ENCODE results near the gene NIN. TPM values are rescaled to one million over a fixed set of nuclear protein-coding genes. Genes with fewer than 3 reads are reported as not detected.

The NIN gene
- total RNA-seq, 4 donors from 2014 or later: 22.7 to 48.2 (median 36.8) TPM

GRCh38 chr14:50736932-50737419, 94.0 kb downstream of the NIN start:
- no peaks in the 10 kb centered on the region for H3K27me3 ChIP-seq
- TF ChIP-seq EP300 (IDR thresholded peaks at IDR 0.05) (no peak), POLR2AphosphoS5 (IDR thresholded peaks at IDR 0.05) (no peak), POLR2A (IDR thresholded peaks at IDR 0.05) (no peak), CTCF (IDR thresholded peaks at IDR 0.05) (no peak)
- peaks cover 27% of the 10 kb centered on the region for H3K36me3 ChIP-seq
- 52% methylated on average over 6 of the region's 6 CpGs for WGBS
- H3K4me3 ChIP-seq: no peak overlapping the region
- DNase-seq (ENCODE audit: low spot score in 2 of 2): no peak
- no peaks in the 10 kb centered on the region for H3K9me3 ChIP-seq
- H3K4me1 ChIP-seq: peaks cover 19% of the 10 kb centered on the region
- H3K27ac ChIP-seq: peak overlapping the region; percentile 40

- peak overlapping the region; percentile 36 for H3K27ac ChIP-seq
- no peak for DNase-seq (ENCODE audit: low spot score in 2 of 2)
- no peak overlapping the region for H3K4me3 ChIP-seq
- H3K9me3 ChIP-seq: no peaks in the 10 kb centered on the region
- 65% methylated on average over 4 of the region's 4 CpGs for WGBS
- H3K27me3 ChIP-seq: no peaks in the 10 kb centered on the region
- H3K36me3 ChIP-seq: peaks cover 39% of the 10 kb centered on the region
- H3K4me1 ChIP-seq: peaks cover 7% of the 10 kb centered on the region
- TF ChIP-seq POLR2A (IDR thresholded peaks at IDR 0.05): no peak
- no peak for TF ChIP-seq EP300 (IDR thresholded peaks at IDR 0.05)
- TF ChIP-seq CTCF (IDR thresholded peaks at IDR 0.05): no peak
- TF ChIP-seq POLR2AphosphoS5 (IDR thresholded peaks at IDR 0.05): no peak
Measured at GRCh38 chr14:50734950-50735695, 95.8 kb downstream of the NIN start.

GRCh38 chr14:50733494-50733893, 97.5 kb downstream of the NIN start:
- Histone ChIP-seq H3K27me3 (no peaks in the 10 kb centered on the region), H3K9me3 (no peaks in the 10 kb centered on the region), H3K4me1 (peaks cover 7% of the 10 kb centered on the region), H3K27ac (no peak overlapping the region), H3K4me3 (no peak overlapping the region), H3K36me3 (peaks cover 48% of the 10 kb centered on the region)
- DNase-seq (ENCODE audit: low spot score in 2 of 2): no peak
- WGBS: 84% methylated on average over 2 of the region's 2 CpGs
- TF ChIP-seq POLR2A (IDR thresholded peaks at IDR 0.05): no peak
- TF ChIP-seq CTCF (IDR thresholded peaks at IDR 0.05): no peak
- TF ChIP-seq EP300 (IDR thresholded peaks at IDR 0.05): no peak
- no peak for TF ChIP-seq POLR2AphosphoS5 (IDR thresholded peaks at IDR 0.05)

GRCh38 chr14:50728836-50729235, 102.1 kb downstream of the NIN start:
- DNase-seq (ENCODE audit: low spot score in 2 of 2): no peak
- TF ChIP-seq CTCF (IDR thresholded peaks at IDR 0.05) (no peak), POLR2AphosphoS5 (IDR thresholded peaks at IDR 0.05) (no peak), POLR2A (IDR thresholded peaks at IDR 0.05) (no peak), EP300 (IDR thresholded peaks at IDR 0.05) (no peak)
- 81% methylated on average over 6 of the region's 6 CpGs for WGBS
- no peak overlapping the region for H3K4me3 ChIP-seq
- no peaks in the 10 kb centered on the region for H3K9me3 ChIP-seq
- H3K27me3 ChIP-seq: no peaks in the 10 kb centered on the region
- H3K36me3 ChIP-seq: peaks cover 62% of the 10 kb centered on the region
- H3K4me1 ChIP-seq: no peaks in the 10 kb centered on the region
- H3K27ac ChIP-seq: no peak overlapping the region

GRCh38 chr14:50726372-50727107, 104.4 kb downstream of the NIN start:
- DNase-seq (ENCODE audit: low spot score in 2 of 2): no peak
- peaks cover 75% of the 10 kb centered on the region for H3K36me3 ChIP-seq

More at GRCh38 chr14:50726372-50727107, 104.4 kb downstream of the NIN start:
- no peak overlapping the region for H3K4me3 ChIP-seq
- no peaks in the 10 kb centered on the region for H3K27me3 ChIP-seq
- H3K4me1 ChIP-seq: no peaks in the 10 kb centered on the region
- H3K27ac ChIP-seq: no peak overlapping the region
- 68% methylated on average over 3 of the region's 3 CpGs for WGBS
- H3K9me3 ChIP-seq: no peaks in the 10 kb centered on the region
- TF ChIP-seq EP300 (IDR thresholded peaks at IDR 0.05) (no peak), POLR2AphosphoS5 (IDR thresholded peaks at IDR 0.05) (no peak), POLR2A (IDR thresholded peaks at IDR 0.05) (no peak), CTCF (IDR thresholded peaks at IDR 0.05) (no peak)
